Esophagus (tissue), 2 donors: Measurements from ENCODE around the gene ZIC5. TPM values are rescaled to one million over a fixed set of nuclear protein-coding genes. Genes with fewer than 3 reads are reported as not detected.

ENCODE experiments used
- H3K27ac ChIP-seq, 2 donors: one replicate each; pipeline ENCODE4 v1.5.1; 2013; ENCODE audit warnings: low read depth in 2 of 2, mild to moderate bottlenecking in 2 of 2, inconsistent platforms in 1 of 2, low read length in 1 of 2, moderate library complexity in 1 of 2
- H3K27me3 ChIP-seq, 2 donors: one replicate each; pipeline ENCODE4 v1.6.1; 2013; ENCODE audit warnings: low read length in 2 of 2, control low read depth in 1 of 2, mild to moderate bottlenecking in 1 of 2; ENCODE audit not compliant: insufficient read depth in 2 of 2, control insufficient read depth in 1 of 2
- H3K36me3 ChIP-seq, 2 donors: one replicate each; pipeline ENCODE4 v1.6.1; 2013; ENCODE audit warnings: low read length in 1 of 2; ENCODE audit not compliant: control insufficient read depth in 2 of 2, insufficient read depth in 2 of 2
- H3K4me1 ChIP-seq, 2 donors: one replicate each; pipeline ENCODE4 v1.6.1; 2013; ENCODE audit warnings: low read length in 1 of 2; ENCODE audit not compliant: control insufficient read depth in 2 of 2, insufficient read depth in 2 of 2
- H3K4me3 ChIP-seq, 2 donors: one replicate each; pipeline ENCODE4 v1.5.1; 2013; ENCODE audit warnings: low read length in 2 of 2, mild to moderate bottlenecking in 2 of 2, low read depth in 1 of 2, moderate library complexity in 1 of 2
- H3K9me3 ChIP-seq, 2 donors: one replicate each; pipeline ENCODE4 v1.6.1; 2013; ENCODE audit warnings: mild to moderate bottlenecking in 2 of 2, low read depth in 1 of 2, low read length in 1 of 2, moderate library complexity in 1 of 2; ENCODE audit not compliant: control insufficient read depth in 2 of 2, insufficient read depth in 1 of 2
- WGBS, 2 donors: extraction: QIAGEN DNeasy Blood & Tissue Kit; methylation state at CpG; one replicate each; pipeline ENCODE4 v1.1.7; 2013; 5-methylcytosine and 5-hydroxymethylcytosine counted together
- polyA plus RNA-seq, 2 donors: library from polyadenylated mRNA; stranded (reverse); fragments of 200-250 nt; gene quantifications; one replicate each; pipeline ENCODE4 v1.2.3, GENCODE V29; 2013
- donor health status: healthy with polysubstance abuse.
- donor health status: Bipolar disorder and iron deficiency.

Gene ZIC5
- polyA plus RNA-seq, 2 donors = not detected

DNA sequence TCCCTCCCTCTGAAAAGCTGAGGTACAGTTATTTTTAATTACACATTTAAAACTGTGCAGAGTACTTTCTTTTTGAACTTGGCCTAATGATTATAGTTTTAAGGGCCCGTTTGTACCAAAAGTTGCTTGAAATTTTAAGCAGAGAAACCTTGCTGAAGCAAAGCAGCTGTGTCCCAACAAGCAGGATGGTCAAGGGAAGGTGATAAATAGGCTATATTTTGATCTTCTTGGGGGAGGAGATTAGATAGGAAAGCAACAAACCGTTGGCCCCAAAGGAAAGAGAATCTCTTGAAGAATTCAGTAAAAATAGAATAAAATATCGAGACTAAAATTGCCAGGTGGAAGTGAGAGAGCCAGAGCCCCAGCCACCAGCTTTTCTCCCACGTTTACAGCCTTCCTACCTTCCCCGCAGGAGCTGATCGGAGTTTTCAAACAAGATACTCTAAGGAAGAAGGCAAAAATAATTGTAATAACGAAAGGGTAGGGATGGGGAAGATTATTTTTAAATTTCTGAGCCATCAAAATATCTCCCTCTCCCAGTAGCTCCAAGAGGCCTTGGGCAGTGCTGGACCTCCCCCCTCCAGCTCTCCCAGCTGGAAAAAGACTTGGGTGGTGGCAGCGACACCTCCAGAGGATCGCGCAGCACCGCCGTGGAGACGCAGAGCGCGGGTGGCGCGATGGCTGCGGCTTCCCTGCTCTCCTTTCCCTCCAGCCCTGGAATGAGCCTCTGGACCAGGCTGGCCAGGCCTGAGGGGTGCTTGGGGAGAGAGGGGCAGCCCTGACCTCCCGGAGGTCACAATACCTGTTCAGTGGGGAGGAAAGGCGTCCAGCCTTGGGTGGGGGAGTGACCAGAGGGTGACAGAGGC lies 15.8 kb upstream of the ZIC5 start:
- H3K36me3 ChIP-seq = no peaks in the 10 kb centered on the region
- H3K9me3 ChIP-seq = peaks cover 3 to 22% of the 10 kb centered on the region in 2 donors
- peaks cover 5 to 10% of the 10 kb centered on the region in 2 donors for H3K4me1 ChIP-seq
- WGBS, 2 donors = 18 to 22% methylated on average over 20 of the region's 20 CpGs
- peaks cover 0 to 89% of the 10 kb centered on the region in 2 donors for H3K27me3 ChIP-seq
- H3K27ac ChIP-seq = no peak overlapping the region
- H3K4me3 ChIP-seq = no peak overlapping the region

DNA sequence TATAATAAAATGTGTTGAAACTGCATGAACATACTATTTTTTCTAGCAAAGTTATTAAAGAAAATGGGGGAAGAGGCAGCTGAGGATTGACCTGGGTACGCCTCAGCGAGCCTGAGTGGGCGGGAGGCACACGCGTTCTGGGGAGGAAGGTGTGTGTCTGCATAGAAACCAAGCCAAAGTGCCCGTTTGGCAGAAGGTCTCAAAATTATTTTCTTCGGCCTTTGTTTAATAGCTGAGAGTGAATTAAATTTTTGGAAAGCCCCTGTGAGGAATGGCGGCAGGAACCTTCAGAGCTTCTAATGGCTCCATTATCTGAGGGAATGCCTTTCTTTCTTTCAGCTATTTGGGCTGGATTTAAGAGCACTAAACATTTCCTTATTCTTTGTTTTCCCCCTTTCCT lies 15.2 kb upstream of the ZIC5 start:
- H3K4me3 ChIP-seq = no peak overlapping the region
- H3K36me3 ChIP-seq = no peaks in the 10 kb centered on the region
- no peak overlapping the region for H3K27ac ChIP-seq
- WGBS, 2 donors = 31 to 41% methylated on average over 8 of the region's 8 CpGs
- H3K27me3 ChIP-seq = peaks cover 0 to 88% of the 10 kb centered on the region in 2 donors
- peaks cover 3 to 24% of the 10 kb centered on the region in 2 donors for H3K9me3 ChIP-seq
- H3K4me1 ChIP-seq = peaks cover 5 to 13% of the 10 kb centered on the region in 2 donors

DNA sequence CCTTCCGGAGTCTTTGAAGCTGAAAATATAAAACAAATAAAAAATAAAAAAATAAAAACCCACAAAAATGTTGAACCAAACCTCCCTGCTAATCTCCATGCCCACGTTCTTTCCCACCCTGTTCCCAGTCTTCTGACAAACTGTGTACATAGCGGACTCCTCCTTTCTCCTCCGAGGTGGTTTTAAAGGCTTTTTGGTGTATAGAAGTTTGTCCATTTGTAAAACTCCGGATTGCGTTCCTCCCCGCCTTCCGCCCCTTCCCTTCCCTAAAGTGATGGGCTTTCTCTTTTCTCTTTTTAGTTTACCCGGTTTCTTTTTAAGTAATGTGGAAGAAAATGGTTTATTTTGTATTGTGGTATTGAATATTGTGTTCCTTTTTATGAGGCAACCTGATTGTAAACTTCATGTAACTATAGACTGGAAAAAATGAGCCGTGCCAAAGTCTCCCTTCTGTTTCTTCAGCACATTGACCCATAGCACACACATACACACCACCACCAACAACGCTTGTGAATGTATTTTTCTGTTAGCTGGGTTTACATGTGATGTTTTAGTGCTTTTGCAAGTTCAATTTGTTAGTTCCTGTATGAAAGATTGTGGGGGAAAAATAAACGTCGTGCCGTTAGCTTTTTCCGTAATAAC lies 14.4 kb upstream of the ZIC5 start:
- WGBS, 2 donors = 31 to 36% methylated on average over 15 of the region's 15 CpGs
- Histone ChIP-seq H3K4me3 (no peak overlapping the region), H3K36me3 (no peaks in the 10 kb centered on the region), H3K27me3 (peaks cover 0 to 85% of the 10 kb centered on the region in 2 donors), H3K27ac (no peak overlapping the region), H3K4me1 (peaks cover 5 to 13% of the 10 kb centered on the region in 2 donors), H3K9me3 (peaks cover 3 to 22% of the 10 kb centered on the region in 2 donors)

DNA sequence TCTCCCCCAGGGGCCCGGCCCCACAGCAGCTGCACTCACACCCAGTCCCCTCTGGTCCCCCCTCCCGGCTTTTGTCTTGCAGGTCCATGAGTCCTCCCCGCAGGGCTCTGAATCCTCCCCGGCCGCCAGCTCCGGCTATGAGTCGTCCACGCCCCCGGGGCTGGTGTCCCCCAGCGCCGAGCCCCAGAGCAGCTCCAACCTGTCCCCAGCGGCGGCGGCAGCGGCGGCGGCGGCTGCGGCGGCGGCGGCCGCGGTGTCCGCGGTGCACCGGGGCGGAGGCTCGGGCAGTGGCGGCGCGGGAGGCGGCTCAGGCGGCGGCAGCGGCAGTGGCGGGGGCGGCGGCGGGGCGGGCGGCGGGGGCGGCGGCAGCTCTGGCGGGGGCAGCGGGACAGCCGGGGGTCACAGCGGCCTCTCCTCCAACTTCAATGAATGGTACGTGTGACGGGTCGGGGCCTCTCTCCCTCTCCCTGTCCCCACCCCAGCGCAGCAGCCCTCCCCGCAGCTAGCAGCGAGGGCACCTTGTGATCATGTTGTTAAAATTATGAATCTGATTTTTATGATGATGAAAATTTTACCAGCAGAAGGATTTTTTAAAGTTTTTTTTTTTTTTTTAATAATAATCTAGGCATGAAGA lies 13.8 kb upstream of the ZIC5 start:
- H3K4me1 ChIP-seq = peaks cover 2 to 9% of the 10 kb centered on the region in 2 donors
- no peaks in the 10 kb centered on the region for H3K36me3 ChIP-seq
- 4 to 5% methylated on average over 21 to 55 of the region's 55 CpGs for WGBS, 2 donors
- H3K27me3 ChIP-seq = peaks cover 0 to 80% of the 10 kb centered on the region in 2 donors
- H3K27ac ChIP-seq = no peak overlapping the region
- H3K9me3 ChIP-seq = peaks cover 3 to 15% of the 10 kb centered on the region in 2 donors
- no peak overlapping the region for H3K4me3 ChIP-seq

DNA sequence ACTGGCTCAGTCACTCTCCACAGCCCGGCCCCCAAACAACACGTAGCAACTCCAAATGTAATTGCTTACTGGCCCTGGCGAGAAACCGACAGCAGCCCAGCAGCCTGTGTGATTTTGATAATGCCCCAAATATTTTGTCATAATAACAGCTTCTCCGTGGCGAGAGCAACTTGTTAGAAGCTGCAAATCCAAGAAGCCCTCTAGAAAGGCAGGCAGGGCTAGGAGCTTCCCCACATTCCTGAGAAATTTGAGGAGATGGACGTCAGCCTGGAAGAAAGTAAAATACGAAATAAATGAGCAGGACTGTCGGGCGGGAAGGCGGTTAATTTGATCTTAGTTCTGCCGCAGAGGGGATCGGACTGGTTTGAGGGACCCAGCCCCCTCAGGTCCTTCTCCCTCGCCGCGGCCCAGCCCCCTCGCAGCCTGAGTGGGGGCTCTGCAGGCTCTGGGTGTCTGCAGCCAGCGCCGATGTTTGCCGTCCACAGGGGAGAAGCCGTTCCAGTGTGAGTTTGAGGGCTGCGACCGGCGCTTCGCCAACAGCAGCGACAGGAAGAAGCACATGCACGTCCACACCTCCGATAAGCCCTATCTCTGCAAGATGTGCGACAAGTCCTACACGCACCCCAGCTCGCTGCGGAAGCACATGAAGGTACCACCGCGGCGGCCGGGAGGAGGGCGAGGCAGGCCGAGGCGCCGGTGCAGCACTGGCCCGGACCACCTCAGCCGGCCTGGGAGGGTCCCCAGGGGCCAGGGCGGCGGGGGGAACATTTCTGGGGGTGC lies 13.1 kb upstream of the ZIC5 start:
- Histone ChIP-seq H3K27ac (no peak overlapping the region), H3K27me3 (peaks cover 0 to 77% of the 10 kb centered on the region in 2 donors), H3K9me3 (peaks cover 3 to 15% of the 10 kb centered on the region in 2 donors), H3K4me3 (no peak overlapping the region), H3K4me1 (peaks cover 0 to 14% of the 10 kb centered on the region in 2 donors), H3K36me3 (no peaks in the 10 kb centered on the region)
- 11 to 12% methylated on average over 44 of the region's 44 CpGs for WGBS, 2 donors

DNA sequence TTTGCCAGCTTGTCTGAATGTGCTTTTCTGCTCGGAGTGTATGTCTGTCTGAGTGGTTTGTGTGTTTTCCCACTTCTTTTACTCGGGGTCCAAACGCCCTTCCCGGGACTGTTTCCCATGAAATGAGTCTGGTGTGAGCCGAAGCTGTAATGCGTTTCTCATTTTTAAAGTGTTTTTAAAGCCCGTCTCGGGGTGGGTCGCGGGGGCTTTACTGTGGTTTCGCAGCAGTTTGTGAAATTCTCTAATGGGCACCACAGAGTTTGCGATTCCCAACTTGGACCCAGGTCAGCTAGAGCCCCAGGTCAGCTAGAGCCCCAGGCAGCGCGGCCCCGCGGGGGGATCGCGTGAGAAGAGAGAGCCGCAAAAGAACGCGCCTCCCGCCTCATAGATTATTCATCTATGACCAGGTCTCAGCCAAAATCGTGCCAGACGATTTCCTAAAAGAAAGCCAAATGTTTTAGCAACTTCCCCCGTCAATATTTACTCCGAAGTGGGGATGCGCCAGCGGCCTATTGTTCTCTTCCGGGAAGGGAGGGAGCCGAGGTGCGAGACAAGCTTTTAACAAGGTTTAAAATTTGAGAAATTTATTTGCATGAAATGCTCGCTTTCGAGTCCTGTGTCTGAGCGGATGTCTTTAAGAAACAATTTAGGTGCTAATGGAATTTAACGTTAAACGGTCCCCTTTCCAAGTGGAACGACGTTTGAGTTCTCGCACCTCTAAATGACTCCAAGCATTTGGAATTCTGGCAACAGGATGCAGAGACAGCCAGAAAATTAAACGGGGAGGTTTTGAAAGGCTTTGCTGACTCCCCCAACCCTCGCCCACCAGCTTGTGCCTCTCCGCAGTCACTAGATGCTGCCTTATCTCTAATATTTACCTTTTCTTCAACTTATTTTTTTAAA lies 12.2 kb upstream of the ZIC5 start:
- Histone ChIP-seq H3K27me3 (peaks cover 0 to 76% of the 10 kb centered on the region in 2 donors), H3K27ac (no peak overlapping the region), H3K9me3 (peaks cover 3 to 15% of the 10 kb centered on the region in 2 donors), H3K4me3 (no peak overlapping the region), H3K36me3 (no peaks in the 10 kb centered on the region), H3K4me1 (peaks cover 0 to 18% of the 10 kb centered on the region in 2 donors)
- WGBS, 2 donors = 10 to 13% methylated on average over 42 of the region's 42 CpGs

DNA sequence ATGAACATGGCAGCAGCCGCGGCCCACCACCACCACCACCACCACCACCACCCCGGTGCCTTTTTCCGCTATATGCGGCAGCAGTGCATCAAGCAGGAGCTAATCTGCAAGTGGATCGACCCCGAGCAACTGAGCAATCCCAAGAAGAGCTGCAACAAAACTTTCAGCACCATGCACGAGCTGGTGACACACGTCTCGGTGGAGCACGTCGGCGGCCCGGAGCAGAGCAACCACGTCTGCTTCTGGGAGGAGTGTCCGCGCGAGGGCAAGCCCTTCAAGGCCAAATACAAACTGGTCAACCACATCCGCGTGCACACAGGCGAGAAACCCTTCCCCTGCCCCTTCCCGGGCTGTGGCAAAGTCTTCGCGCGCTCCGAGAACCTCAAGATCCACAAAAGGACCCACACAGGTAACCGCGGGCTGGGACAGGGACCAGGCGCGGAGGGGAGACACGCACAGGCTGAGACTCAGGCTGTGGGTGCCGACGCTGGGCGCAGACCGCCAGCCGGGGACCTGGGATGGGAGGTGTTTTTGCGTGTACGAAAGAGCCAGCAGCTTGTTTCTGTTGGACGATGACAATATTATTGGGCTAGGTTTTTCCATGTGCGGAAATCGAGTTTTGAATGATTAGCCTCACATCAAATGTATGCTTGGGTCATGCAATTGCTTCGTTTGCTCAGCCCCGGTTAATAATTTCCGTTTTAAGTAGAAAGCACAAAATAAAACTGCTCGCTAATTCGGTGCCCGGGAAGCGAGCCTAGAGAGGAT lies 11.3 kb upstream of the ZIC5 start:
- H3K4me1 ChIP-seq = peaks cover under 1 to 18% of the 10 kb centered on the region in 2 donors
- peaks cover 0 to 78% of the 10 kb centered on the region in 2 donors for H3K27me3 ChIP-seq
- 8 to 13% methylated on average over 48 of the region's 48 CpGs for WGBS, 2 donors
- peak overlapping the region in 1 of 2 donors; percentile 66 for H3K4me3 ChIP-seq
- H3K36me3 ChIP-seq = no peaks in the 10 kb centered on the region
- no peak overlapping the region for H3K27ac ChIP-seq
- H3K9me3 ChIP-seq = peaks cover 3 to 15% of the 10 kb centered on the region in 2 donors
